A549 treated with Mapracorat at 1 μM for 4 hours (cell line): ENCODE measurements around the gene RABL2B. TPM values are rescaled to one million over a fixed set of nuclear protein-coding genes. Genes with fewer than 3 reads are reported as not detected.

Experiments
- total RNA-seq: library from RNA; stranded (reverse); fragments of 200-300 nt; extraction: Qiagen RNA extraction; gene quantifications from 5 replicates; pipeline ENCODE4 v1.2.3, GENCODE V29; 2022

The RABL2B gene
- total RNA-seq, result 16.1 to 23.5 TPM (median 19.2 TPM) in 5 replicates

GRCh38 chr22:50783033-50783879, at the start of gene RABL2B:
TSS of gene RABL2B (minus strand) at chr22:50783636. CDS start at chr22:50782294, 1,342 bp downstream.

DNA sequence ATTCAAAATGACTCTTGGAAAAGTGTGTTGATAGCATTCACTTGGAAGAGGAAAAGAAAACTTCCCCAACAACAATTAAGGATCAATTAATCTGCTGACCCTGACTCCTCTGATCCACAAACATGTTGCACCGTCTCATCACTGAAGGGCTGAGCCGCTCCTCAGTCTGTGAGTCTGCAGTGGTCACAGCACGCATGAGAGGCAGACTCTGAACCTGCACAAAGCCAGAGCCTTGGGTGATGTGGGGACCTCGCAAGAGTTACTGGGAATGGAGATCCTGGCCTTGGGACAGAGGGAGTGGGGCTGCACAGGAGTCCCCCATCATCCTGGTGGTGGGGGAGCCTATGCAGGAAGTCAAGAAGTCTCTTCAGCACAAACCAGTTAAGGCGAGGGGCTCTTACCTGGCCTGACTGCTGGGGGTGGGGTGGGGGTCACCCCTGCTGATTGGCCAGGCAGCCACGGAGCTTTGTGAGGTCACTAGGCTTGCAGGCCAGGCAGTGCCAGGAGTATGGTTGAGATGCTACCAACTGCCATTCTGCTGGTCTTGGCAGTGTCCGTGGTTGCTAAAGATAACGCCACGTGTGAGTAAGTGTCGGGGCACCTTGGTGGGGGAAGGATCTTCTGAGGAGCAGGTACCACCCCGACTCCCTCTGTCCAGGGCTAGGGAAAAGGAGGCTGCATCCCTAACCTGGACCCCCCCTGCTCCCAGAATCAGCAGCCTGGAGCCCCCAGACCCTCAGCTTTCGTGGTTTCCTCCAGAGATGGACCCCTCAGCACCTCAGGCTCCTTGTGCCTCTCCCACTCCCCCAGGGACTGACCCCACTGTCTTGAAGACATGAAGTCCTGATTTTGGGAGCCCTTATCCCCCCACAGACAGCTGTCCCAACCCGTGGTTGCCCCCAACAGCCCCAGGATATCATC, 45.4 kb downstream of the RABL2B start, which contains the start of gene ACR:
ACR (plus strand) TSS at position 477 of the 921 bp plus-strand sequence; CDS start at position 509, 32 bp downstream.

Other genes starting within 250 kb of the RABL2B start
- gene KLHDC7B, start 237.7 kb downstream of the RABL2B start, total RNA-seq, result 0.03 TPM in 2 of 5 replicates, not detected in the others
- 0.45 TPM in 1 of 5 replicates, not detected in the others for gene SYCE3, start 220.7 kb downstream of the RABL2B start, total RNA-seq
- gene CPT1B, start 205.2 kb downstream of the RABL2B start, total RNA-seq, result 9.6 to 15.8 TPM (median 12.3 TPM) in 5 replicates
- gene CHKB, start 200.8 kb downstream of the RABL2B start, total RNA-seq, result 15.1 to 24.1 TPM (median 18.2 TPM) in 5 replicates
- gene MAPK8IP2, start 182.8 kb downstream of the RABL2B start, total RNA-seq, result 2.2 to 4.4 TPM (median 3.6 TPM) in 5 replicates
- gene ARSA, start 155.5 kb downstream of the RABL2B start, total RNA-seq, result 17.8 to 24.1 TPM (median 22.4 TPM) in 5 replicates
- gene SHANK3, start 110.8 kb downstream of the RABL2B start, total RNA-seq, result 2.7 to 5.5 TPM (median 4.5 TPM) in 5 replicates
- gene ACR, start 45.4 kb downstream of the RABL2B start, total RNA-seq, result not detected in 5 replicates